Keratinocyte (primary cell): ENCODE measurements around the gene RNF212B. TPM values are rescaled to one million over a fixed set of nuclear protein-coding genes. Genes with fewer than 3 reads are reported as not detected.
"Not testable (repeated sequence)": the region's sequence is repeated elsewhere in the genome, so short reads cannot be mapped to it uniquely, and the experiment has no call there.

Experiments
- DNase-seq: peaks from one replicate; pipeline ENCODE4 v3.0.0-alpha.2; 2011; ENCODE audit warnings: low read depth, missing footprints, low spot score
- FAIRE-seq: peaks from 2 replicates; lab custom pipeline; 2011; peaks lifted over from hg19 to GRCh38; lab: Jason Lieb, UNC
- H2AFZ ChIP-seq: 2 replicates; pipeline ENCODE4 v1.6.0; 2012; ENCODE audit warnings: low read length, control low read depth, inconsistent platforms; ENCODE audit not compliant: control insufficient read depth
- H3K27ac ChIP-seq: 2 replicates; pipeline ENCODE4 v1.5.1; 2011; ENCODE audit warnings: low read length; ENCODE audit not compliant: control insufficient read depth, insufficient read depth
- H3K27me3 ChIP-seq: 3 replicates; pipeline ENCODE4 v1.6.0; 2011; ENCODE audit warnings: low read length; ENCODE audit not compliant: control insufficient read depth, insufficient read depth; ENCODE audit errors: extremely low read depth
- H3K36me3 ChIP-seq, 2 experiments: 2 replicates in 1 of 2; 3 replicates in 1 of 2; pipeline ENCODE4 v1.5.1; 2011; ENCODE audit warnings: low read length in 2 of 2, mild to moderate bottlenecking in 1 of 2; ENCODE audit not compliant: control insufficient read depth in 2 of 2, insufficient read depth in 2 of 2; ENCODE audit errors: extremely low read depth in 1 of 2
- H3K4me1 ChIP-seq: 3 replicates; pipeline ENCODE4 v1.5.1; 2011; ENCODE audit warnings: low read length; ENCODE audit not compliant: control insufficient read depth, insufficient read depth; ENCODE audit errors: extremely low read depth
- H3K4me2 ChIP-seq: 3 replicates; pipeline ENCODE4 v1.6.0; 2011; ENCODE audit warnings: low read depth, low read length; ENCODE audit not compliant: control insufficient read depth, insufficient read depth; ENCODE audit errors: extremely low read depth
- H3K4me3 ChIP-seq, 3 experiments: fragments of 200-600 bp in 1 of 3; sonication (generic) in 1 of 3; 2 replicates in 2 of 3; 3 replicates in 1 of 3; pipeline ENCODE4 v1.5.1; 2011 to 2016; ENCODE audit warnings: low read length in 3 of 3, mild to moderate bottlenecking in 3 of 3, control low read depth in 2 of 3, inconsistent platforms in 1 of 3, low read depth in 1 of 3, mixed read lengths in 1 of 3, mixed run types in 1 of 3, moderate library complexity in 1 of 3; ENCODE audit not compliant: control insufficient read depth in 2 of 3, insufficient read depth in 2 of 3; ENCODE audit errors: extremely low read depth in 1 of 3
- H3K79me2 ChIP-seq: 2 replicates; pipeline ENCODE4 v1.6.0; 2012; ENCODE audit warnings: low read length; ENCODE audit not compliant: control insufficient read depth, insufficient read depth
- H3K9ac ChIP-seq: 3 replicates; pipeline ENCODE4 v1.6.0; 2011; ENCODE audit warnings: low read length; ENCODE audit not compliant: control insufficient read depth, insufficient read depth; ENCODE audit errors: extremely low read depth
- H3K9me1 ChIP-seq: 3 replicates; pipeline ENCODE4 v1.6.0; 2011; ENCODE audit warnings: low read length; ENCODE audit not compliant: control insufficient read depth, insufficient read depth; ENCODE audit errors: extremely low read depth
- H3K9me3 ChIP-seq: 2 replicates; pipeline ENCODE4 v1.5.1; 2012; ENCODE audit warnings: low read depth, low read length; ENCODE audit not compliant: control insufficient read depth
- H4K20me1 ChIP-seq: 3 replicates; pipeline ENCODE4 v1.6.0; 2011; ENCODE audit warnings: low read length; ENCODE audit not compliant: control insufficient read depth, insufficient read depth; ENCODE audit errors: extremely low read depth
- EZH2 ChIP-seq: IDR thresholded peaks from one replicate; pipeline ENCODE4 v1.6.1; 2012; ENCODE audit warnings: inconsistent platforms, mild to moderate bottlenecking, low read length, moderate library complexity
- dilution Hi-C: fragments of 300-500 bp; cut with MboI; formaldehyde crosslinking; loops from one replicate; pipeline ENCODE4 v1.7.0; 2020; ENCODE audit warnings: low sequenced_read_pairs; ENCODE audit not compliant: extremely low pct_ligation_motif_present
- polyA plus RNA-seq, 5 experiments: library from polyadenylated mRNA; depleted of rRNA in 3 of 5; stranded (reverse) in 3 of 5; stranded (forward) in 1 of 5; unstranded in 1 of 5; fragments of >200 nt; gene quantifications; 1 replicate in 1 of 5; 2 replicates in 3 of 5; 3 replicates in 1 of 5; pipeline versions ENCODE4 v1.2.1 to v1.2.3, GENCODE V29; 2011 to 2012; ENCODE audit warnings: missing spikeins in 2 of 5, low read depth in 1 of 5, low replicate concordance in 1 of 5
- TF ChIP-seq, protein P1 (sequence below), 3 experiments: IDR thresholded peaks in 1 of 3; conservative IDR thresholded peaks in 1 of 3; optimal IDR thresholded peaks in 1 of 3; 2 replicates in 2 of 3; 3 replicates in 1 of 3; pipeline versions ENCODE3 to v1.5.1; 2011; ENCODE audit warnings: low read length in 3 of 3, mild to moderate bottlenecking in 3 of 3, moderate library complexity in 2 of 3, control low read depth in 1 of 3, inconsistent platforms in 1 of 3; ENCODE audit not compliant: insufficient read depth in 2 of 3; ENCODE audit errors: extremely low read depth in 1 of 3

The RNF212B gene
- polyA plus RNA-seq, 1 donor (not counting 4 experiments of a cell fraction or from before 2014, with no cell fraction given) = not detected

DNA sequence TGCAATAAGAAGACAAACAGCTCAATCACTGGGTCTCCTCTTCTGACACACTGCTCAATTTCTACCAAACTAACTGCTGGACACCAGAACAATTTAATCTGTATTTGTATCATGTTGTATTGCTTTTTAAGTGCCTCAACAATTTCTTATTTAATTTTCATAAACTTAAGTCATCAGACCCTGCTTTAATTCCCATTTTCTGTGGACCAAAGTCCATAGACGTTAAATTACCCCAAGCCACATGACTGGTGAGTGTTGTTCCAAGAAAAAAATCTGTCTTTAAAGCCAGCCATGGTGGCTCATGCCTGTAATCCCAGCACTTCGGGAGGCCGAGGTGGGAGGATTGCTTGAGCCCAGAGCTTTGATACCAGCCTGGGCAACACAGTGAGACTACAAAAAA, 39.5 kb downstream of the RNF212B start:
- Histone ChIP-seq H3K4me1 (no peaks in the 10 kb centered on the region), H3K4me2 (no peak overlapping the region), H3K9ac (no peak overlapping the region), H3K9me1 (no peaks in the 10 kb centered on the region), H3K79me2 (peaks cover 18% of the 10 kb centered on the region), H3K36me3 (peaks cover 13 to 14% of the 10 kb centered on the region in 2 experiments), H3K27me3 (no peaks in the 10 kb centered on the region), H2AFZ (no peak overlapping the region), H3K27ac (no peak overlapping the region), H3K4me3 (no peak overlapping the region), H3K9me3 (no peaks in the 10 kb centered on the region), H4K20me1 (no peaks in the 10 kb centered on the region)
- TF ChIP-seq EZH2 = no peak
- TF ChIP-seq, protein P1, sequence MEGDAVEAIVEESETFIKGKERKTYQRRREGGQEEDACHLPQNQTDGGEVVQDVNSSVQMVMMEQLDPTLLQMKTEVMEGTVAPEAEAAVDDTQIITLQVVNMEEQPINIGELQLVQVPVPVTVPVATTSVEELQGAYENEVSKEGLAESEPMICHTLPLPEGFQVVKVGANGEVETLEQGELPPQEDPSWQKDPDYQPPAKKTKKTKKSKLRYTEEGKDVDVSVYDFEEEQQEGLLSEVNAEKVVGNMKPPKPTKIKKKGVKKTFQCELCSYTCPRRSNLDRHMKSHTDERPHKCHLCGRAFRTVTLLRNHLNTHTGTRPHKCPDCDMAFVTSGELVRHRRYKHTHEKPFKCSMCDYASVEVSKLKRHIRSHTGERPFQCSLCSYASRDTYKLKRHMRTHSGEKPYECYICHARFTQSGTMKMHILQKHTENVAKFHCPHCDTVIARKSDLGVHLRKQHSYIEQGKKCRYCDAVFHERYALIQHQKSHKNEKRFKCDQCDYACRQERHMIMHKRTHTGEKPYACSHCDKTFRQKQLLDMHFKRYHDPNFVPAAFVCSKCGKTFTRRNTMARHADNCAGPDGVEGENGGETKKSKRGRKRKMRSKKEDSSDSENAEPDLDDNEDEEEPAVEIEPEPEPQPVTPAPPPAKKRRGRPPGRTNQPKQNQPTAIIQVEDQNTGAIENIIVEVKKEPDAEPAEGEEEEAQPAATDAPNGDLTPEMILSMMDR (optimal IDR thresholded peaks at IDR 0.05 in 1 of 3, IDR thresholded peaks at IDR 0.05 in 1 of 3, conservative IDR thresholded peaks at IDR 0.05 in 1 of 3; ENCODE audit: extremely low read depth in 1 of 3, insufficient read depth in 2 of 3, low read length in 3 of 3) = no peak
- dilution Hi-C loops = no loop called here
- FAIRE-seq (no peak), DNase-seq (no peak)

- not testable (repeated sequence) for FAIRE-seq
Measured at GRCh38 chr14:23277928-23278327, 40.2 kb downstream of the RNF212B start.

GRCh38 chr14:23281247-23281646, 43.5 kb downstream of the RNF212B start:
- Histone ChIP-seq H3K9me3 (no peaks in the 10 kb centered on the region), H4K20me1 (no peaks in the 10 kb centered on the region), H3K4me1 (peaks cover 6% of the 10 kb centered on the region), H2AFZ (no peak overlapping the region), H3K4me2 (no peak overlapping the region), H3K36me3 (peaks cover 10 to 14% of the 10 kb centered on the region in 2 experiments), H3K9ac (no peak overlapping the region), H3K4me3 (no peak overlapping the region), H3K9me1 (no peaks in the 10 kb centered on the region), H3K27ac (no peak overlapping the region), H3K27me3 (no peaks in the 10 kb centered on the region), H3K79me2 (peaks cover 52% of the 10 kb centered on the region)
- FAIRE-seq (no peak), DNase-seq (no peak)
- dilution Hi-C loops = no loop called here
- TF ChIP-seq EZH2 = no peak
- TF ChIP-seq, protein P1 (optimal IDR thresholded peaks at IDR 0.05 in 1 of 3, IDR thresholded peaks at IDR 0.05 in 1 of 3, conservative IDR thresholded peaks at IDR 0.05 in 1 of 3; ENCODE audit: extremely low read depth in 1 of 3, insufficient read depth in 2 of 3, low read length in 3 of 3) = no peak

More at GRCh38 chr14:23277928-23278327, 40.2 kb downstream of the RNF212B start:
- dilution Hi-C loops, H3K9ac ChIP-seq, H3K4me3 ChIP-seq, H3K27me3 ChIP-seq, H3K9me1 ChIP-seq, H3K27ac ChIP-seq, H3K4me1 ChIP-seq, H4K20me1 ChIP-seq, H3K9me3 ChIP-seq, H3K4me2 ChIP-seq, DNase-seq, H2AFZ ChIP-seq: not testable (repeated sequence)
- Histone ChIP-seq H3K79me2 (peaks cover 26% of the 10 kb centered on the region), H3K36me3 (peaks cover 15% of the 10 kb centered on the region in 2 experiments)
